Activated CD8-positive, alpha-beta memory T cell treated with anti-CD3 and anti-CD28 coated beads, Interleukin-2, amount 50 U/mL, for 4 hours (primary cell): ENCODE data around the gene ABHD16A.

Experiments
- DNase-seq: peaks from one replicate; pipeline ENCODE4 v3.0.0-alpha.2; 2020

ABHD16A gene

GRCh38 chr6:31687860-31688693 is 15.0 kb downstream of the ABHD16A start:
- DNase-seq = no peak

GRCh38 chr6:31687321-31687720 is 15.8 kb downstream of the ABHD16A start:
- no peak for DNase-seq

GRCh38 chr6:31686483-31686882 is 16.6 kb downstream of the ABHD16A start:
- no peak for DNase-seq

GRCh38 chr6:31683591-31683990 is 19.5 kb downstream of the ABHD16A start:
- DNase-seq = no peak

- DNase-seq = peak; percentile 45
Observed at GRCh38 chr6:31681135-31681671, 21.9 kb downstream of the ABHD16A start.

- DNase-seq = peak; percentile 64
Observed at GRCh38 chr6:31680226-31681134, 22.6 kb downstream of the ABHD16A start, which contains the start of gene LY6G5C. LY6G5C (minus strand) TSS chr6:31681067; CDS start chr6:31680373, 694 bp downstream.

GRCh38 chr6:31677955-31678354 is 25.2 kb downstream of the ABHD16A start:
- DNase-seq = no peak

GRCh38 chr6:31676904-31677303 is 26.2 kb downstream of the ABHD16A start:
- DNase-seq = no peak

GRCh38 chr6:31676322-31676903 is 26.7 kb downstream of the ABHD16A start:
- DNase-seq = no peak

GRCh38 chr6:31669676-31670075 is 33.4 kb downstream of the ABHD16A start, which contains the start of gene LY6G5B:
LY6G5B (plus strand) TSS chr6:31669976; CDS start chr6:31670951, 975 bp downstream.
- no peak for DNase-seq

GRCh38 chr6:31666337-31666965 is 36.7 kb downstream of the ABHD16A start:
- no peak for DNase-seq

GRCh38 chr6:31665501-31666336 is 37.4 kb downstream of the ABHD16A start, which contains the start of gene CSNK2B:
CSNK2B (plus strand) TSS chr6:31666080; CDS start chr6:31666832, 752 bp downstream.
- DNase-seq = peak; percentile 97

GRCh38 chr6:31664790-31665500 is 38.2 kb downstream of the ABHD16A start, which contains the start of gene GPANK1:
GPANK1 (minus strand) TSS chr6:31664997; CDS start chr6:31664478, 519 bp downstream.
- peak; percentile 82 for DNase-seq

GRCh38 chr6:31663961-31664789 is 38.9 kb downstream of the ABHD16A start:
- DNase-seq = no peak

GRCh38 chr6:31663126-31663960 is 39.8 kb downstream of the ABHD16A start:
- DNase-seq = no peak

- no peak for DNase-seq
Observed at GRCh38 chr6:31662124-31662723, 40.9 kb downstream of the ABHD16A start.

GRCh38 chr6:31661262-31662123 is 41.6 kb downstream of the ABHD16A start:
- no peak for DNase-seq
